GM23338 (cell line): ENCODE results near the gene CHMP3. TPM values are rescaled to one million over a fixed set of nuclear protein-coding genes. Genes with fewer than 3 reads are reported as not detected.

Source experiments
- ATAC-seq: fragments of 200-7000 bp; cut with Tn5 transposase; 3 replicates; pipeline ENCODE4 v1.9.1; 2020
- DNase-seq: peaks from one replicate; pipeline ENCODE4 v3.0.0-alpha.2; 2015; ENCODE audit warnings: low spot score
- H2AFZ ChIP-seq: fragments of 200-600 bp; sonication (generic); 2 replicates; pipeline ENCODE4 v1.8.0; 2016; ENCODE audit warnings: antibody characterized with exemption, mild to moderate bottlenecking, moderate library complexity
- H3F3A ChIP-seq: fragments of 200-600 bp; sonication (generic); replicated peaks from 2 replicates; pipeline ENCODE4 v1.8.0; 2017; ENCODE audit warnings: antibody characterized with exemption, mixed run types, low read depth
- H3K27ac ChIP-seq: fragments of 200-600 bp; sonication (generic); 2 replicates; pipeline ENCODE4 v1.6.1; 2016; ENCODE audit warnings: low read depth
- H3K27me3 ChIP-seq: fragments of 200-600 bp; sonication (generic); 2 replicates; pipeline ENCODE4 v1.8.0; 2016; ENCODE audit warnings: mild to moderate bottlenecking, mixed run types, moderate library complexity; ENCODE audit not compliant: insufficient read depth
- H3K36me3 ChIP-seq: fragments of 200-600 bp; sonication (generic); 2 replicates; pipeline ENCODE4 v1.8.0; 2016; ENCODE audit warnings: mild to moderate bottlenecking; ENCODE audit not compliant: insufficient read depth
- H3K4me1 ChIP-seq: fragments of 200-600 bp; sonication (generic); 2 replicates; pipeline ENCODE4 v1.8.0; 2016; ENCODE audit warnings: mild to moderate bottlenecking, moderate library complexity; ENCODE audit not compliant: insufficient read depth
- H3K4me2 ChIP-seq: fragments of 200-600 bp; sonication (generic); 2 replicates; pipeline ENCODE4 v1.7.1; 2017; ENCODE audit warnings: mixed run types
- H3K4me3 ChIP-seq: fragments of 200-600 bp; sonication (generic); 2 replicates; pipeline ENCODE4 v1.6.1; 2016; ENCODE audit warnings: mixed run types
- H3K79me2 ChIP-seq: fragments of 200-600 bp; sonication (generic); replicated peaks from 2 replicates; pipeline ENCODE4 v1.8.0; 2017; ENCODE audit warnings: mild to moderate bottlenecking; ENCODE audit not compliant: insufficient read depth
- H3K9me2 ChIP-seq: fragments of 200-600 bp; sonication (generic); 2 replicates; pipeline ENCODE4 v1.8.0; 2017; ENCODE audit not compliant: insufficient read depth
- H4K20me1 ChIP-seq: fragments of 200-600 bp; sonication (generic); replicated peaks from 2 replicates; pipeline ENCODE4 v1.8.0; 2017; ENCODE audit warnings: mild to moderate bottlenecking; ENCODE audit not compliant: insufficient read depth
- H3K27ac Mint-ChIP-seq: 2 replicates; pipeline ENCODE4 v1.8.0; 2020; ENCODE audit warnings: inconsistent platforms, mild to moderate bottlenecking, moderate library complexity, mixed read lengths
- H3K27me3 Mint-ChIP-seq: 3 replicates; pipeline ENCODE4 v1.8.0; 2022; ENCODE audit warnings: low read depth, mild to moderate bottlenecking, moderate library complexity, mixed read lengths, inconsistent platforms; ENCODE audit not compliant: insufficient read depth, poor library complexity
- H3K36me3 Mint-ChIP-seq: 3 replicates; pipeline ENCODE4 v1.8.0; 2021; ENCODE audit warnings: low read depth, mild to moderate bottlenecking, inconsistent platforms, moderate library complexity, mixed read lengths
- H3K4me1 Mint-ChIP-seq: 3 replicates; pipeline ENCODE4 v1.8.0; 2020; ENCODE audit warnings: mild to moderate bottlenecking, inconsistent platforms, mixed read lengths
- H3K4me3 Mint-ChIP-seq: 3 replicates; pipeline ENCODE4 v1.8.0; 2021; ENCODE audit warnings: moderate library complexity, mild to moderate bottlenecking, inconsistent platforms, mixed read lengths
- H3K9me3 Mint-ChIP-seq: 3 replicates; pipeline ENCODE4 v1.8.0; 2020; ENCODE audit warnings: moderate library complexity, mild to moderate bottlenecking, inconsistent platforms, mixed read lengths
- CREB1 ChIP-seq: fragments of 250-450 bp; sonication (Bioruptor Pico); IDR thresholded peaks from 2 replicates; pipeline ENCODE4 v1.5.0; 2020; ENCODE audit warnings: low read depth, mild to moderate bottlenecking, moderate library complexity
- EZH2 ChIP-seq: fragments of 200-600 bp; sonication (generic); IDR thresholded peaks from one replicate; pipeline ENCODE4 v1.8.0; 2017; ENCODE audit warnings: antibody characterized with exemption, mild to moderate bottlenecking, low read depth; ENCODE audit not compliant: unreplicated experiment
- EZH2phosphoT487 ChIP-seq: fragments of 200-600 bp; sonication (generic); IDR thresholded peaks from one replicate; pipeline ENCODE4 v1.8.1; 2018; ENCODE audit warnings: antibody characterized with exemption; ENCODE audit not compliant: unreplicated experiment
- JUNB ChIP-seq: IDR thresholded peaks from one replicate; pipeline ENCODE4 v1.6.1; 2016; ENCODE audit warnings: antibody characterized with exemption; ENCODE audit not compliant: unreplicated experiment
- NANOG ChIP-seq: IDR thresholded peaks from 2 replicates; pipeline ENCODE4 v1.6.1; 2016; ENCODE audit warnings: antibody characterized with exemption, borderline replicate concordance
- POLR2AphosphoS5 ChIP-seq: IDR thresholded peaks from 2 replicates; pipeline ENCODE4 v1.6.1; 2016; ENCODE audit warnings: antibody characterized with exemption, low read depth
- STAT1 ChIP-seq: IDR thresholded peaks from one replicate; pipeline ENCODE4 v1.6.1; 2016; ENCODE audit warnings: antibody characterized with exemption; ENCODE audit not compliant: unreplicated experiment
- ZNF114 ChIP-seq: fragments of 250-450 bp; sonication (Bioruptor Pico); IDR thresholded peaks from 2 replicates; pipeline ENCODE4 v1.5.0; 2020; ENCODE audit warnings: mild to moderate bottlenecking, moderate library complexity
- ZNF331 ChIP-seq: fragments of 250-450 bp; sonication (Bioruptor Pico); IDR thresholded peaks from 2 replicates; pipeline ENCODE4 v1.5.0; 2020; ENCODE audit warnings: low read depth, mild to moderate bottlenecking, moderate library complexity
- polyA plus RNA-seq: library from polyadenylated mRNA; unstranded; fragments of >200 nt; fragmentation: Nextera tagmentation; extraction: Ambion mirVana; gene quantifications from 2 replicates; pipeline ENCODE4 v1.2.1, GENCODE V29; 2016
- total RNA-seq: library from RNA; depleted of rRNA; stranded (reverse); fragments of >200 nt; shearing (Covaris generic); gene quantifications from 2 replicates; pipeline ENCODE4 v1.2.3, GENCODE V29; 2014
- TF ChIP-seq, protein P1 (sequence below), 2 experiments: fragments of 200-600 bp in 1 of 2; sonication (generic) in 1 of 2; conservative IDR thresholded peaks; 2 replicates each; pipeline versions ENCODE4 v1.5.1 to v1.6.1; 2016 to 2017; ENCODE audit warnings: antibody characterized with exemption in 2 of 2, low read depth in 2 of 2, mild to moderate bottlenecking in 2 of 2, moderate library complexity in 1 of 2
- TF ChIP-seq, protein P2 (sequence below): IDR thresholded peaks from 2 replicates; pipeline ENCODE4 v1.6.1; 2016; ENCODE audit warnings: antibody characterized with exemption
- TF ChIP-seq, protein P3 (sequence below): fragments of 250-450 bp; sonication (Bioruptor Pico); IDR thresholded peaks from 2 replicates; pipeline ENCODE4 v1.5.0; 2020; ENCODE audit warnings: mild to moderate bottlenecking, moderate library complexity
- TF ChIP-seq, protein P4 (sequence below): IDR thresholded peaks from one replicate; pipeline ENCODE4 v1.6.1; 2018; ENCODE audit warnings: antibody characterized with exemption; ENCODE audit not compliant: unreplicated experiment

CHMP3 gene
- total and polyA plus RNA-seq, 2 experiments from 2014 or later: 15.5 to 15.6 TPM

DNA sequence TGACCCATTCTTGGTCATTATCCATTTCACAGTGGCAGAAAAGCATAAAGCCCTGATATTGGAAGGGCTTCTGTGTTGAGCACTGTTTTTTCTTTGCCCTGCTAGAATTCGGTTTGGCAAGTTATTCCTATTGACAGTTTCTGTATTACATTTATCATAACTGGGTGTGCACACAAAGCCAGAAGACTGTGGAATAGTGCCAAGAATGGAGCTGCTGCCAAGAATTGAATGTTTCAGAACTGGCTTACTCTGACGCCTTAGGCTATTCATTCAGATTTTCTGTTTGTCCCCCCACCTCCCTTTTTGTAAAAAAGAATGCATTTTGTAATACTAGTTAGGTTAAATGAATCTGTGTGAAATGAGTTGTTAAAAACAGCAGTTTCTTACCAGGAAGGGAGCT, 109.4 kb downstream of the CHMP3 start:
- Histone ChIP-seq H3F3A (no peaks in the 10 kb centered on the region), H3K4me3 (no peak overlapping the region), H3K36me3 (peaks cover 17% of the 10 kb centered on the region; the same call in 1 of the 2 replicates), H3K4me2 (no peak overlapping the region), H3K9me2 (no peaks in the 10 kb centered on the region), H3K27ac (no peak overlapping the region), H4K20me1 (peaks cover 4% of the 10 kb centered on the region; the same call in 1 of the 2 replicates), H3K79me2 (0 out of 2 replicates have a peak, but pooled peaks cover 6% of the 10 kb centered on the region), H3K27me3 (no peaks in the 10 kb centered on the region), H3K4me1 (peaks cover 8% of the 10 kb centered on the region; the same call in 1 of the 2 replicates), H2AFZ (no peak overlapping the region)
- TF ChIP-seq STAT1 (no peak), ZNF114 (CRISPR knock-in tag) (no peak), JUNB (no peak), POLR2AphosphoS5 (no peak), ZNF331 (CRISPR knock-in tag) (no peak), NANOG (no peak), CREB1 (no peak), EZH2 (no peak), EZH2phosphoT487 (no peak)
- TF ChIP-seq, protein P1, sequence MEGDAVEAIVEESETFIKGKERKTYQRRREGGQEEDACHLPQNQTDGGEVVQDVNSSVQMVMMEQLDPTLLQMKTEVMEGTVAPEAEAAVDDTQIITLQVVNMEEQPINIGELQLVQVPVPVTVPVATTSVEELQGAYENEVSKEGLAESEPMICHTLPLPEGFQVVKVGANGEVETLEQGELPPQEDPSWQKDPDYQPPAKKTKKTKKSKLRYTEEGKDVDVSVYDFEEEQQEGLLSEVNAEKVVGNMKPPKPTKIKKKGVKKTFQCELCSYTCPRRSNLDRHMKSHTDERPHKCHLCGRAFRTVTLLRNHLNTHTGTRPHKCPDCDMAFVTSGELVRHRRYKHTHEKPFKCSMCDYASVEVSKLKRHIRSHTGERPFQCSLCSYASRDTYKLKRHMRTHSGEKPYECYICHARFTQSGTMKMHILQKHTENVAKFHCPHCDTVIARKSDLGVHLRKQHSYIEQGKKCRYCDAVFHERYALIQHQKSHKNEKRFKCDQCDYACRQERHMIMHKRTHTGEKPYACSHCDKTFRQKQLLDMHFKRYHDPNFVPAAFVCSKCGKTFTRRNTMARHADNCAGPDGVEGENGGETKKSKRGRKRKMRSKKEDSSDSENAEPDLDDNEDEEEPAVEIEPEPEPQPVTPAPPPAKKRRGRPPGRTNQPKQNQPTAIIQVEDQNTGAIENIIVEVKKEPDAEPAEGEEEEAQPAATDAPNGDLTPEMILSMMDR (conservative IDR thresholded peaks at IDR 0.05; ENCODE audit: low read depth in 2 of 2): no peak
- TF ChIP-seq, protein P2, sequence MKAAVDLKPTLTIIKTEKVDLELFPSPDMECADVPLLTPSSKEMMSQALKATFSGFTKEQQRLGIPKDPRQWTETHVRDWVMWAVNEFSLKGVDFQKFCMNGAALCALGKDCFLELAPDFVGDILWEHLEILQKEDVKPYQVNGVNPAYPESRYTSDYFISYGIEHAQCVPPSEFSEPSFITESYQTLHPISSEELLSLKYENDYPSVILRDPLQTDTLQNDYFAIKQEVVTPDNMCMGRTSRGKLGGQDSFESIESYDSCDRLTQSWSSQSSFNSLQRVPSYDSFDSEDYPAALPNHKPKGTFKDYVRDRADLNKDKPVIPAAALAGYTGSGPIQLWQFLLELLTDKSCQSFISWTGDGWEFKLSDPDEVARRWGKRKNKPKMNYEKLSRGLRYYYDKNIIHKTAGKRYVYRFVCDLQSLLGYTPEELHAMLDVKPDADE: no peak
- TF ChIP-seq, protein P3, sequence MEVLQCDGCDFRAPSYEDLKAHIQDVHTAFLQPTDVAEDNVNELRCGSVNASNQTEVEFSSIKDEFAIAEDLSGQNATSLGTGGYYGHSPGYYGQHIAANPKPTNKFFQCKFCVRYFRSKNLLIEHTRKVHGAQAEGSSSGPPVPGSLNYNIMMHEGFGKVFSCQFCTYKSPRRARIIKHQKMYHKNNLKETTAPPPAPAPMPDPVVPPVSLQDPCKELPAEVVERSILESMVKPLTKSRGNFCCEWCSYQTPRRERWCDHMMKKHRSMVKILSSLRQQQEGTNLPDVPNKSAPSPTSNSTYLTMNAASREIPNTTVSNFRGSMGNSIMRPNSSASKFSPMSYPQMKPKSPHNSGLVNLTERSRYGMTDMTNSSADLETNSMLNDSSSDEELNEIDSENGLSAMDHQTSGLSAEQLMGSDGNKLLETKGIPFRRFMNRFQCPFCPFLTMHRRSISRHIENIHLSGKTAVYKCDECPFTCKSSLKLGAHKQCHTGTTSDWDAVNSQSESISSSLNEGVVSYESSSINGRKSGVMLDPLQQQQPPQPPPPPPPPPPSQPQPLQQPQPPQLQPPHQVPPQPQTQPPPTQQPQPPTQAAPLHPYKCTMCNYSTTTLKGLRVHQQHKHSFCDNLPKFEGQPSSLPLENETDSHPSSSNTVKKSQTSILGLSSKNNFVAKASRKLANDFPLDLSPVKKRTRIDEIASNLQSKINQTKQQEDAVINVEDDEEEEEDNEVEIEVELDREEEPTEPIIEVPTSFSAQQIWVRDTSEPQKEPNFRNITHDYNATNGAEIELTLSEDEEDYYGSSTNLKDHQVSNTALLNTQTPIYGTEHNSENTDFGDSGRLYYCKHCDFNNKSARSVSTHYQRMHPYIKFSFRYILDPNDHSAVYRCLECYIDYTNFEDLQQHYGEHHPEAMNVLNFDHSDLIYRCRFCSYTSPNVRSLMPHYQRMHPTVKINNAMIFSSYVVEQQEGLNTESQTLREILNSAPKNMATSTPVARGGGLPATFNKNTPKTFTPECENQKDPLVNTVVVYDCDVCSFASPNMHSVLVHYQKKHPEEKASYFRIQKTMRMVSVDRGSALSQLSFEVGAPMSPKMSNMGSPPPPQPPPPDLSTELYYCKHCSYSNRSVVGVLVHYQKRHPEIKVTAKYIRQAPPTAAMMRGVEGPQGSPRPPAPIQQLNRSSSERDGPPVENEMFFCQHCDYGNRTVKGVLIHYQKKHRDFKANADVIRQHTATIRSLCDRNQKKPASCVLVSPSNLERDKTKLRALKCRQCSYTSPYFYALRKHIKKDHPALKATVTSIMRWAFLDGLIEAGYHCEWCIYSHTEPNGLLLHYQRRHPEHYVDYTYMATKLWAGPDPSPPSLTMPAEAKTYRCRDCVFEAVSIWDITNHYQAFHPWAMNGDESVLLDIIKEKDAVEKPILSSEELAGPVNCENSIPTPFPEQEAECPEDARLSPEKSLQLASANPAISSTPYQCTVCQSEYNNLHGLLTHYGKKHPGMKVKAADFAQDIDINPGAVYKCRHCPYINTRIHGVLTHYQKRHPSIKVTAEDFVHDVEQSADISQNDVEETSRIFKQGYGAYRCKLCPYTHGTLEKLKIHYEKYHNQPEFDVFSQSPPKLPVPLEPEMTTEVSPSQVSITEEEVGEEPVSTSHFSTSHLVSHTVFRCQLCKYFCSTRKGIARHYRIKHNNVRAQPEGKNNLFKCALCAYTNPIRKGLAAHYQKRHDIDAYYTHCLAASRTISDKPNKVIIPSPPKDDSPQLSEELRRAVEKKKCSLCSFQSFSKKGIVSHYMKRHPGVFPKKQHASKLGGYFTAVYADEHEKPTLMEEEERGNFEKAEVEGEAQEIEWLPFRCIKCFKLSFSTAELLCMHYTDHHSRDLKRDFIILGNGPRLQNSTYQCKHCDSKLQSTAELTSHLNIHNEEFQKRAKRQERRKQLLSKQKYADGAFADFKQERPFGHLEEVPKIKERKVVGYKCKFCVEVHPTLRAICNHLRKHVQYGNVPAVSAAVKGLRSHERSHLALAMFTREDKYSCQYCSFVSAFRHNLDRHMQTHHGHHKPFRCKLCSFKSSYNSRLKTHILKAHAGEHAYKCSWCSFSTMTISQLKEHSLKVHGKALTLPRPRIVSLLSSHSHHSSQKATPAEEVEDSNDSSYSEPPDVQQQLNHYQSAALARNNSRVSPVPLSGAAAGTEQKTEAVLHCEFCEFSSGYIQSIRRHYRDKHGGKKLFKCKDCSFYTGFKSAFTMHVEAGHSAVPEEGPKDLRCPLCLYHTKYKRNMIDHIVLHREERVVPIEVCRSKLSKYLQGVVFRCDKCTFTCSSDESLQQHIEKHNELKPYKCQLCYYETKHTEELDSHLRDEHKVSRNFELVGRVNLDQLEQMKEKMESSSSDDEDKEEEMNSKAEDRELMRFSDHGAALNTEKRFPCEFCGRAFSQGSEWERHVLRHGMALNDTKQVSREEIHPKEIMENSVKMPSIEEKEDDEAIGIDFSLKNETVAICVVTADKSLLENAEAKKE: no peak
- TF ChIP-seq, protein P4, sequence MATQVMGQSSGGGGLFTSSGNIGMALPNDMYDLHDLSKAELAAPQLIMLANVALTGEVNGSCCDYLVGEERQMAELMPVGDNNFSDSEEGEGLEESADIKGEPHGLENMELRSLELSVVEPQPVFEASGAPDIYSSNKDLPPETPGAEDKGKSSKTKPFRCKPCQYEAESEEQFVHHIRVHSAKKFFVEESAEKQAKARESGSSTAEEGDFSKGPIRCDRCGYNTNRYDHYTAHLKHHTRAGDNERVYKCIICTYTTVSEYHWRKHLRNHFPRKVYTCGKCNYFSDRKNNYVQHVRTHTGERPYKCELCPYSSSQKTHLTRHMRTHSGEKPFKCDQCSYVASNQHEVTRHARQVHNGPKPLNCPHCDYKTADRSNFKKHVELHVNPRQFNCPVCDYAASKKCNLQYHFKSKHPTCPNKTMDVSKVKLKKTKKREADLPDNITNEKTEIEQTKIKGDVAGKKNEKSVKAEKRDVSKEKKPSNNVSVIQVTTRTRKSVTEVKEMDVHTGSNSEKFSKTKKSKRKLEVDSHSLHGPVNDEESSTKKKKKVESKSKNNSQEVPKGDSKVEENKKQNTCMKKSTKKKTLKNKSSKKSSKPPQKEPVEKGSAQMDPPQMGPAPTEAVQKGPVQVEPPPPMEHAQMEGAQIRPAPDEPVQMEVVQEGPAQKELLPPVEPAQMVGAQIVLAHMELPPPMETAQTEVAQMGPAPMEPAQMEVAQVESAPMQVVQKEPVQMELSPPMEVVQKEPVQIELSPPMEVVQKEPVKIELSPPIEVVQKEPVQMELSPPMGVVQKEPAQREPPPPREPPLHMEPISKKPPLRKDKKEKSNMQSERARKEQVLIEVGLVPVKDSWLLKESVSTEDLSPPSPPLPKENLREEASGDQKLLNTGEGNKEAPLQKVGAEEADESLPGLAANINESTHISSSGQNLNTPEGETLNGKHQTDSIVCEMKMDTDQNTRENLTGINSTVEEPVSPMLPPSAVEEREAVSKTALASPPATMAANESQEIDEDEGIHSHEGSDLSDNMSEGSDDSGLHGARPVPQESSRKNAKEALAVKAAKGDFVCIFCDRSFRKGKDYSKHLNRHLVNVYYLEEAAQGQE: no peak
- H3K27me3 Mint-ChIP-seq: peaks cover 7% of the 10 kb centered on the region
- no peak for ATAC-seq
- peaks cover 45% of the 10 kb centered on the region for H3K36me3 Mint-ChIP-seq
- DNase-seq: no peak
- H3K27ac Mint-ChIP-seq: no peak overlapping the region
- H3K4me1 Mint-ChIP-seq: peaks cover 15% of the 10 kb centered on the region
- no peak overlapping the region for H3K4me3 Mint-ChIP-seq
- no peaks in the 10 kb centered on the region for H3K9me3 Mint-ChIP-seq
